Central memory CD4-positive, alpha-beta T cell (primary cell): Measurements from ENCODE around the gene RPAP3.
"Not testable (repeated sequence)": the region's sequence is repeated elsewhere in the genome, so short reads cannot be mapped to it uniquely, and the experiment has no call there.

Experiments
- DNase-seq: peaks from one replicate; pipeline ENCODE4 v3.0.0; 2022

RPAP3 gene

GRCh38 chr12:47717443-47718193 is 11.8 kb upstream of the RPAP3 start:
- DNase-seq = peak; percentile 55

- DNase-seq = no peak
Observed at GRCh38 chr12:47717046-47717442, 11.2 kb upstream of the RPAP3 start.

GRCh38 chr12:47715877-47716548 is 10.2 kb upstream of the RPAP3 start:
- no peak for DNase-seq

GRCh38 chr12:47715393-47715876 is 9.6 kb upstream of the RPAP3 start:
- peak; percentile 74 for DNase-seq

- DNase-seq = no peak
Observed at GRCh38 chr12:47714826-47715386, 9.1 kb upstream of the RPAP3 start.

GRCh38 chr12:47712171-47712570 is 6.3 kb upstream of the RPAP3 start:
- no peak for DNase-seq

GRCh38 chr12:47711448-47711847 is 5.6 kb upstream of the RPAP3 start:
- DNase-seq = no peak

- DNase-seq = no peak
Observed at GRCh38 chr12:47710278-47710677, 4.4 kb upstream of the RPAP3 start.

- no peak for DNase-seq
Observed at GRCh38 chr12:47709671-47710070, 3.8 kb upstream of the RPAP3 start.

- DNase-seq = no peak
Observed at GRCh38 chr12:47709237-47709636, 3.4 kb upstream of the RPAP3 start.

- DNase-seq = no peak
Observed at GRCh38 chr12:47707905-47708543, 2.2 kb upstream of the RPAP3 start.

- no peak for DNase-seq
Observed at GRCh38 chr12:47707355-47707754, 1.5 kb upstream of the RPAP3 start.

- no peak for DNase-seq
Observed at GRCh38 chr12:47705229-47705565, 633 bp downstream of the RPAP3 start.

- no peak for DNase-seq
Observed at GRCh38 chr12:47704719-47705118, 1.1 kb downstream of the RPAP3 start.

GRCh38 chr12:47700263-47700662 is 5.6 kb downstream of the RPAP3 start:
- DNase-seq = no peak

- no peak for DNase-seq
Observed at GRCh38 chr12:47698631-47699030, 7.2 kb downstream of the RPAP3 start.

- no peak for DNase-seq
Observed at GRCh38 chr12:47698055-47698454, 7.8 kb downstream of the RPAP3 start.

GRCh38 chr12:47689215-47689614 is 16.6 kb downstream of the RPAP3 start:
- no peak for DNase-seq

- DNase-seq = no peak
Observed at GRCh38 chr12:47687636-47688035, 18.2 kb downstream of the RPAP3 start.

GRCh38 chr12:47686645-47687240 is 19.1 kb downstream of the RPAP3 start:
- peak; percentile 16 for DNase-seq

- DNase-seq = no peak
Observed at GRCh38 chr12:47679785-47680184, 26.0 kb downstream of the RPAP3 start.

- no peak for DNase-seq
Observed at GRCh38 chr12:47672068-47672467, 33.8 kb downstream of the RPAP3 start.

GRCh38 chr12:47667935-47668334 is 37.9 kb downstream of the RPAP3 start:
- DNase-seq = not testable (repeated sequence)
